GM12878 (cell line): ENCODE data around the gene KRTAP22-1. TPM values are rescaled to one million over a fixed set of nuclear protein-coding genes. Genes with fewer than 3 reads are reported as not detected.

Source experiments
- ATAC-seq: fragments of 200-7000 bp; cut with Tn5 transposase; 3 replicates; pipeline ENCODE4 v1.9.1; 2020; ENCODE audit warnings: mild to moderate bottlenecking, moderate library complexity
- BruUV-seq: library from RNA; stranded (reverse); fragments of 400-500 nt; replicated peaks from 2 replicates; lab custom pipeline; 2021; lab: Mats Ljungman, UMichigan
- CTCF ChIA-PET: fragments of 300-600 bp; sonication (Branson Sonifier 250); formaldehyde crosslinking; extraction: SDS; loops from one replicate; lab custom pipeline; 2021; ENCODE audit warnings: inconsistent platforms; lab: Yijun Ruan, JAX
- POLR2A ChIA-PET: fragments of 350-600 bp; formaldehyde crosslinking; extraction: SDS; loops from one replicate; lab custom pipeline; 2021; ENCODE audit warnings: inconsistent platforms; lab: Charles Lee
- RAD21 ChIA-PET: fragments of 300-600 bp; sonication (Branson Sonifier 250); formaldehyde crosslinking; loops from one replicate; lab custom pipeline; 2023; ENCODE audit warnings: antibody characterized with exemption; ENCODE audit not compliant: unreplicated experiment; lab: Charles Lee
- SMC1A ChIA-PET: fragments of 300-600 bp; sonication (Branson Sonifier 250); formaldehyde crosslinking; loops from one replicate; lab custom pipeline; 2023; ENCODE audit not compliant: unreplicated experiment, uncharacterized antibody; lab: Charles Lee
- DNase-seq: peaks from one replicate; pipeline ENCODE4 v3.0.0-alpha.2; 2011; ENCODE audit warnings: low read depth, low spot score
- FAIRE-seq: peaks from 3 replicates; lab custom pipeline; 2011; peaks lifted over from hg19 to GRCh38; lab: Jason Lieb, UNC
- H2AFZ ChIP-seq: 2 replicates; pipeline ENCODE4 v1.6.0; 2011; ENCODE audit warnings: low read depth, low read length, control low read depth; ENCODE audit not compliant: control insufficient read depth
- H3K27ac ChIP-seq: 2 replicates; pipeline ENCODE4 v1.5.1; 2011; ENCODE audit warnings: control low read depth; ENCODE audit not compliant: control insufficient read depth, insufficient read depth
- H3K27me3 ChIP-seq, 2 experiments: replicated peaks in 1 of 2; 2 replicates each; pipeline versions ENCODE4 v1.6.0 to v1.6.1; 2011; ENCODE audit warnings: low read length in 1 of 2; ENCODE audit not compliant: control insufficient read depth in 2 of 2, insufficient read depth in 2 of 2
- H3K36me3 ChIP-seq, 2 experiments: 2 replicates each; pipeline ENCODE4 v1.5.1; 2011; ENCODE audit warnings: low read length in 1 of 2; ENCODE audit not compliant: control insufficient read depth in 2 of 2, insufficient read depth in 2 of 2
- H3K4me1 ChIP-seq: 2 replicates; pipeline ENCODE4 v1.6.1; 2011; ENCODE audit warnings: mild to moderate bottlenecking, low read length, moderate library complexity, mixed read lengths; ENCODE audit not compliant: control insufficient read depth, insufficient read depth
- H3K4me2 ChIP-seq: 2 replicates; pipeline ENCODE4 v1.6.0; 2011; ENCODE audit warnings: control low read depth; ENCODE audit not compliant: control insufficient read depth, insufficient read depth
- H3K4me3 ChIP-seq: fragments of 200-600 bp; sonication (generic); 2 replicates; pipeline ENCODE4 v1.5.1; 2016
- H3K79me2 ChIP-seq: 2 replicates; pipeline ENCODE4 v1.6.0; 2011; ENCODE audit warnings: low read length; ENCODE audit not compliant: control insufficient read depth, insufficient read depth
- H3K9ac ChIP-seq: 2 replicates; pipeline ENCODE4 v1.8.0; 2011; ENCODE audit warnings: low read length, control low read depth, mixed read lengths; ENCODE audit not compliant: control insufficient read depth, insufficient read depth
- H3K9me3 ChIP-seq: replicated peaks from 3 replicates; pipeline ENCODE4 v1.5.1; 2011; ENCODE audit warnings: mild to moderate bottlenecking, low read length; ENCODE audit not compliant: control insufficient read depth, insufficient read depth
- H4K20me1 ChIP-seq: 2 replicates; pipeline ENCODE4 v1.6.0; 2011; ENCODE audit not compliant: control insufficient read depth, insufficient read depth
- CEBPB ChIP-seq, 2 experiments: fragments of 150-350 bp in 1 of 2; IDR thresholded peaks; 2 replicates each; pipeline ENCODE4 v1.6.1; 2012 to 2014; ENCODE audit warnings: low read depth in 2 of 2, low read length in 2 of 2, borderline replicate concordance in 1 of 2, inconsistent platforms in 1 of 2
- IKZF1 ChIP-seq: fragments of 450-650 bp; conservative IDR thresholded peaks from 2 replicates; pipeline ENCODE4 v1.6.1; 2017; ENCODE audit warnings: antibody characterized with exemption, mild to moderate bottlenecking
- MTA3 ChIP-seq: IDR thresholded peaks from 2 replicates; pipeline ENCODE4 v1.6.1; 2012; ENCODE audit warnings: low read length, inconsistent platforms, borderline replicate concordance
- NFIC ChIP-seq: IDR thresholded peaks from 2 replicates; pipeline ENCODE4 v1.6.1; 2012; ENCODE audit warnings: low read depth, mild to moderate bottlenecking, inconsistent platforms, low read length, moderate library complexity
- PBX3 ChIP-seq: IDR thresholded peaks from 2 replicates; pipeline ENCODE4 v1.6.1; 2011; ENCODE audit warnings: mild to moderate bottlenecking, low read depth, low read length, moderate library complexity; ENCODE audit not compliant: insufficient replicate concordance
- PML ChIP-seq: IDR thresholded peaks from 2 replicates; pipeline ENCODE4 v1.6.1; 2012; ENCODE audit warnings: low read length, inconsistent platforms
- RAD51 ChIP-seq: fragments of 450-650 bp; IDR thresholded peaks from 2 replicates; pipeline ENCODE4 v1.6.1; 2016; ENCODE audit warnings: moderate library complexity, mild to moderate bottlenecking, inconsistent platforms
- SMARCA5 ChIP-seq: fragments of 450-650 bp; IDR thresholded peaks from 2 replicates; pipeline ENCODE4 v1.6.1; 2017; ENCODE audit warnings: mild to moderate bottlenecking
- SRF ChIP-seq, 2 experiments: IDR thresholded peaks; 2 replicates each; pipeline ENCODE4 v1.6.1; 2011; ENCODE audit warnings: low read depth in 2 of 2, low read length in 2 of 2, mild to moderate bottlenecking in 1 of 2, moderate library complexity in 1 of 2
- TCF12 ChIP-seq: IDR thresholded peaks from 2 replicates; pipeline ENCODE4 v1.6.1; 2011; ENCODE audit warnings: low read depth, mild to moderate bottlenecking, low read length
- WGBS: methylation state at CpG from one replicate; pipeline ENCODE4 v1.1.6; 2016; ENCODE audit warnings: low lambda C conversion rate; ENCODE audit not compliant: insufficient replicate concordance, insufficient coverage; ENCODE audit errors: missing lambda C conversion rate; 5-methylcytosine and 5-hydroxymethylcytosine counted together
- in situ Hi-C: fragments of 300-500 bp; cut with MboI; formaldehyde crosslinking; loops from 9 replicates; pipeline ENCODE4 v1.14.3; 2018; ENCODE audit warnings: mixed read lengths
- intact Hi-C: fragments of 100-400 bp; cut with micrococcal nuclease; formaldehyde crosslinking; loops from one replicate; pipeline ENCODE4 v1.14.2; 2022; ENCODE audit not compliant: unreplicated experiment
- polyA plus RNA-seq, 11 experiments: library from polyadenylated mRNA; depleted of rRNA in 4 of 11; unstranded in 6 of 11; stranded (reverse) in 5 of 11; fragments of >200 nt; fragmentation: Nextera tagmentation in 4 of 11; fragmentation: Illumina TruSeq in 1 of 11; extraction: Ambion mirVana in 4 of 11; extraction: Trizol in 1 of 11; gene quantifications; 1 replicate in 1 of 11; 2 replicates in 10 of 11; pipeline versions ENCODE4 v1.2.1 to v1.2.3, GENCODE V29; 2011 to 2016; ENCODE audit warnings: inconsistent platforms in 2 of 11, missing spikeins in 2 of 11, low read depth in 1 of 11
- total RNA-seq, 4 experiments: library from RNA; depleted of rRNA in 3 of 4; stranded (reverse); fragments of >200 nt in 3 of 4; fragmentation: Illumina TruSeq in 1 of 4; extraction: Trizol in 1 of 4; gene quantifications; 2 replicates each; pipeline versions ENCODE4 v1.2.1 to v1.2.3, GENCODE V29; 2013 to 2021

Gene KRTAP22-1
- total and polyA plus RNA-seq, 10 of the 15 experiments (the other 5 are each of a cell fraction or from before 2014, with no cell fraction given) = not detected

GRCh38 chr21:30628109-30628508 is 27.2 kb downstream of the KRTAP22-1 start:
- no peak overlapping the region for H3K27ac ChIP-seq
- no peak overlapping the region for H3K4me3 ChIP-seq
- POLR2A ChIA-PET = no interaction called here
- H3K4me1 ChIP-seq = no peaks in the 10 kb centered on the region
- no peaks in the 10 kb centered on the region for H3K36me3 ChIP-seq
- in situ Hi-C loops (no loop called here), intact Hi-C loops (no loop called here)
- H3K79me2 ChIP-seq = no peaks in the 10 kb centered on the region
- no peaks in the 10 kb centered on the region for H4K20me1 ChIP-seq
- CTCF ChIA-PET = no interaction called here
- H2AFZ ChIP-seq = no peak overlapping the region
- no peak for DNase-seq
- no peaks in the 10 kb centered on the region; the same call in 2 of the 3 replicates for H3K9me3 ChIP-seq
- no peak for FAIRE-seq
- no peak for ATAC-seq
- SMC1A ChIA-PET = interaction anchor here (0.6 kb wide), 1 partner anchor 292 kb away, joined by 3 read pairs; no protein-coding TSS in a partner anchor
- no peak for TF ChIP-seq SMARCA5
- no peak for TF ChIP-seq TCF12
- TF ChIP-seq MTA3 = no peak
- no peak for TF ChIP-seq PBX3
- no peak for TF ChIP-seq IKZF1
- no peak for TF ChIP-seq RAD51
- TF ChIP-seq CEBPB (IDR thresholded peaks at IDR 0.05; ENCODE audit: borderline replicate concordance in 1 of 2, low read depth in 2 of 2, low read length in 2 of 2) = no peak
- no peak for TF ChIP-seq NFIC
- no peak for TF ChIP-seq PML
- TF ChIP-seq SRF (IDR thresholded peaks at IDR 0.05; ENCODE audit: low read depth in 2 of 2, low read length in 2 of 2) = no peak
- TF ChIP-seq, all 136 proteins: peak for 0
- BruUV-seq = no TSS peak
- WGBS = 43% methylated on average over 4 of the region's 4 CpGs
- Histone ChIP-seq H3K27me3 (no peaks in the 10 kb centered on the region), H3K9ac (no peak overlapping the region), H3K4me2 (no peak overlapping the region)
- RAD21 ChIA-PET = no interaction called here
